NCI-H2029 treated with DMSO at 0.1 percent for 48 hours (cell line): ENCODE measurements around the gene HOXB4.

Experiments
- DNase-seq: peaks from one replicate; lab custom pipeline; 2025; lab: John Stamatoyannopoulos, UW

Gene HOXB4

DNA sequence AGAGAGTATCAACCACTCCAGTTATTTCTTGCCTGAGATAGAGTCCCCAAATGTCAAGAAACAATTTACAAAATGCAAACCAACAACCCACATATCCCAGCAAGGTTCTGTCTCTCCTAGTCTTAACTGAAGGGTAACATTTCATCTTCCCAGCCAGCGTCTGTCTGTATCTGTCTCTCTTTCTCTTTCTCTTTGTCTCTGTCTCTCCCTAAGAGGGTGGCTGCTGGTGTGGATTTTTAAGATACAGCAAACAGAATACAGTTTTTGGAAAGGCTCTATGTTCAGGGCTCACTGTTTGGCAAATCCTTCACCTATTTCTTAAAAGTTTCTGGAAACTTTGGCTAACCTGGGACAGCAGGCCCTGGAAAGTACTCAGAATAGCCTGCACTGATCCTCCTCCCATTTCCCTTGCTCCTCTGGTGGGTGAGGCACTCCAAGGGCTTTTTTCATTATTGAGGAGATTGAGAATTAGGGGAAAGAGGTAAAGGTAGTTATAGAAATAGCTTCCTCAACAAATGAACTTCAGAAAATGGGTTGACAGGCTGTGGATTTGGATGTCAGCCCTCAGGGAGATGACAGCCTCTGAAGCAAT, 6.2 kb downstream of the HOXB4 start:
- DNase-seq, result no peak

DNA sequence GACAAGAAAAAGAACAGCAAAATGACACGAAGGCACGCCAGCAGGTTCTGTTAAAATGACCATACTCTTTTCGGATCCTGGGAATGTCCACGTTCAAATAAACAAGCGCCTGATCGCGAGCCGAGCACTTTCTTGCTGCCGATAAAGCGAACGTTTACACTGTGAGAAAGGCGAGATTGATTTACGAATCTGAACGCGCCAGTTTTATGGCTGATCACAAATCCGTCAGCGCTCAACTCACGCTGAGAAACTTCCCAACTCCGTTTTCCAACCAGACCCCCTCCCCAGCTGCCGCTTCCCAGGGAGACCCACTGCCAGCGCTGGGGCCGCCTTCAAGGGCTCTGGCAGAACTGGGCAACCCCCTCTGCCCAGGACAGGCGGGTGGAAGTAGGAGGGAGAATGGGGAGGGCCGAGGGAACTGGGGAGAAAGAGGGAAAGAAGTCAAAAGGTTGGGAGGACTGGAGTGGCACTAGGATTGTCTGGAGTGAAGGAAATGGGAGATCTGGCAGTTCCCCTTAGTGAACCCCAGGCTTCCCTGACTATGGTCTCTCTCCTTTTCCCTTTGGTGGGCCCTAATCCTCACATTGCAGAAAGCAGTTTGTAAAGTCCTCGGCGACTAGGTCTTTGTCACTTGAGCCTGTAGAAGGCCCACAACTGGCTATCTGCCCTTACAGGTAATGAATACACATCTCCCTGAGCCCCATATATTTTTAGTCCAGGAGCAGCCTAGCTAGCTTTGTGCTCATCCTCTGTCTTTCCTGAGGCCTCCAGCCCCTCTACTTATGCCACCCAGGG, 6.9 kb downstream of the HOXB4 start:
- DNase-seq, result peak; percentile 54

DNA sequence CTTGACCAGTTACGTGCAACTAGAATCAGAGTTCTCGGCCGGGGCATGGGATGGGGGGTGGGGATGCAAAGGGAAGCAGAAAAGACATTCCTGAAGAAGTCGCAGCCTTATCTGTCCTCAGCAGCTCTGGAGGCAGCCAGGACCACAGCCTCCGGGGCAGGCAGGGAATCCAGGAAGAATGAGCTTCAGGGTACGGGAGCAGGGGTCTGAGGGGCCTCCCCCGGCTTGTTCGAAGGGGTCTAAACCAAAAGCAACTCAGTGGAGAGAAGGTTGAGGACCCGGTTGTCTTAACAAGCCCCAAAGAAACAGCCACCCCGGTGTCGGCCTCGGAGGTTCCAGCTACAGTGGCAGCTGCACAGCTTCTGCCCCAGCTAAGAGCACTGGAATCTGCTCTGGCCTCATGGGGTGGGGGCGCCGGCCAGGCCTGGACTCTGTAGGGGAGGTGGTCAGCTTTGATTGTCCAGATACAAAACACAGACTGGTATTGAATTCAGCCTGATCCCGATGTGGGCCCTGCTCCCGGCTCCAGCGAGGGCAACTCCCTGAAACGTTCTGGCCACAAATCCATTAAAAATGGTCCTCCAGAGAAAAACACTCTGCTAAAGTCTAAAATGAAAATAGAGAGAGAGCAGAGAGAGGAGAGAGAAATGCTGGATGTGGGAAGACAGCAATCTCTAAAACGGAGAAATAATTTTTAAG, 7.7 kb downstream of the HOXB4 start:
- DNase-seq, result no peak

DNA sequence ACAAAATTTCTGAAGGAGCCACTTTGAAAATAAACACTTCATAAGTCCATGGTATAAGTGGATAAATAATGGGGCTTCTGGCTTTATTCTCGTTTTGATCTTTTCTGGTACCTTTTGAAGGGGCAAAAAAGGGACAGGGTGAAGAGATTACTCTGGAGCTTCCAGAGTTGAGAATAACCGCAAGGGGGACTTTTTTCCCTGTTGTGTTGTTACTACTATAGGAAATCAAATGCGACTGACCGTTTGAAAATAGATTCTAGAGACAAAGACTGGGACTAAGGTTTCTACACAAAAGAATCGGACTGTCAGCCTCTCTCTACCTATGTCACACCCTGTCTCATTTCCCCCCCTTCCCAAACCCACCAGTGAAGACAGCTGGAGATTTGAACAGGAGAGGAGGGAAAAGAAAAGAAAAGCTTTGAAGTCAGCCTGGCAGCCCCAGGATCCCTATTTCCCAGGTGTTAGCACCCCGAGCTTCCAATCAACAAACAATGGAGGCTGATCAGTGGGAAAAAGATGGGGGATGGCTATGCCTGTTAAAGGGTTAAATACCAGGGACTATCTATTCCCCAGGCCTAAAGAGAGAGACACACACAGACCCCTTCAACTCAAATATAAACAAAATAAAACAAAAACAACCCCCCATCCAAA, 8.4 kb downstream of the HOXB4 start:
- DNase-seq, result peak; percentile 40

DNA sequence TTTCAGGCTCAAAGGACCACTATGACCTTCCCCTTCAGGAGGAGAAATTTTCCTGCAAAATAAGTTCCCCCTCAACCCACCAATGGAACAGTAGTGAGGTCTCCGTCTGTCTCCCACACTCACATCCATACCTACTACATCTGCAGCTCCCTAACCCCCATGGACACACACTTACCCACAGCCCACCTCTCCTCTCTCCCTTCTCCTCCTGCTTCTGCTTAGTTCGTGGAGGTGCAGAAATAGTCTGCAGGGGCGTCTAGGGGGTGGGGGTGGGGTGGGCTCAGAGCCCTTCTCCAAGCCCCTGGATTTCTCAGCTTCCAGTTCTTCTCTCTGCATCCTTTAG, 8.9 kb downstream of the HOXB4 start:
- no peak for DNase-seq

DNA sequence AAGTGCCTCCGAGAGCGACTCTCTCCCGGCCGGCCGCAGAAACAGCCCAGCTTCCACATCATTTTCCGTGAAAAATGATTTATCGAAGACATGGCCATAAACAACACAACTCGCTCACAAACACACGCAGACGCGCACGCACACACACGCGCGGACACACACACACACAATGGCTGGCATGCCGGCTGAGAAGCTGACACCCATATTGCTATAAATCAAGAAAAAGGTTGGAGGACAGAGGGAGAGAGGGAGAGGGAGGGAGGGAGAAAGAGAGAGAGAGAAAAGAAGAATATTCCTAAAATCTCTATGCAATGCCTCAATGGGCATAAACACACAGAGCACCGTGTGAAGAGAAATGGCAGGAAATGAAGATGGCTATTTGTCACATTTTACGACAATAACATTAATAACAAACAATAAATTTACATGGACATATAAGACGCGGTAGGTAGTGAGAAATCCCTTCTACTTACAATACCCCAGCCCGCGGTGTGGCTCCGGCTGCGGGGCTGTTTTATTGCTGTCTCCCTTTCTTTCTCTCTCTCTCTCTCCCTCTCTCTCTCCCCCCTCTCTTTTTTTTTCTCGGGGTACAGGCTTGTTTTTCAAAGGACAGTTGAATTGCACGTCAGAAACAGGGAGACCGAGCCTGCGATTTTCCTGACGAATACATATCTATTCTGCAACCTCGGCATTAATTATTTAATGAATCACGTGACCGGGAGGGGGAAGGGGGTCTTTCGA, 9.5 kb downstream of the HOXB4 start:
- DNase-seq, result no peak

DNA sequence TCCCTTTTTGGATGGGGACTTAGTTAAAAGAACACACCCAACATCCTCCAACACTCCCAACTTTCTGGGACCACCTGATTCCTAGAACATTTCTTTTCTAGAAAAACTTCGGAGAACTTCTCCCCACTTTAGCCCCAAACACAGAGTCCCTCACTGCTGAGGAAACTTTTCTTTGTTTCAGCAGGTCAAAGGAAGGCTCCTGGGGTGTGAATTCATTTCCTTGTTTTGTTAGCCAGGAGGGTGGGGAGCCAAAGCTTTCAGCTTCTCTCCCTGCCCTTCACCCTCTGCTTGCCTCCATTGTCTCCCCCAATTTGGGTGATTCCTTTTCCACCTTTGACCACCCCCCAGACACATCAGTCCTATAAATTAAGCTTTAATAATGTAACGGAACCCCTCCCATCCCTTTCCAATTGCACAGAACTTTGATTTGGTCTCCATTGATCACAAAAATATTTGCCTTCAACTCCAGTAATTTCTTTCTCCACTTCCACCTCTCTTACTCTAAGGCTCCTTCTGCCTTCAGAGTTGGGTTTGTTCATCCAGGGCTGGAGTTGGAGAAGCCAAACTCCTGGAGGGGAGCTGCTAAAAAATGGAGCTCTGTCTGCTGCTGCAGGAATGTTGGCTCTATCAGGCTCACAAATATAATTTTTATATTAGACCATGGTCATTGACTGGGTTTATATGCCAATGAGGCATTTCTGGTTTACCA, 10.3 kb downstream of the HOXB4 start:
- no peak for DNase-seq

DNA sequence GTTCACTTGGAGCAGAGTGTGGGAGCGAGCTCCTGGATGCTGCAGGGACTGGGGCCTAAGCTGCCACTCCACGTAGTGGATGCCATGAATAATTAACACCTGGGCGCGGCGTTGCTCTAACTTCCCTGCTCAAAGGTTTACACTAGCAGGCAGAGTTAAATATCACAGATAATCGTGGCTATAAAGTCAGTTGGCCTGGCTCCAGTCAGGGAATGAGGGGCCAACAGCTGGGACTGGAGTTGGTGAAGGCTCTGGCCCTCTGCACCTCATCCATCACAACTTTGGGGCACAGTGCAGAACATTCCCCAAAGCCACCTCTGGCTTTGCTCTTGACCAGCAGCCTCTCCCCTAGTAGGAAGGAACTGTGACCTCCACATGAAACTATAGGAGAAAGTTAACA, 10.9 kb downstream of the HOXB4 start:
- no peak for DNase-seq

DNA sequence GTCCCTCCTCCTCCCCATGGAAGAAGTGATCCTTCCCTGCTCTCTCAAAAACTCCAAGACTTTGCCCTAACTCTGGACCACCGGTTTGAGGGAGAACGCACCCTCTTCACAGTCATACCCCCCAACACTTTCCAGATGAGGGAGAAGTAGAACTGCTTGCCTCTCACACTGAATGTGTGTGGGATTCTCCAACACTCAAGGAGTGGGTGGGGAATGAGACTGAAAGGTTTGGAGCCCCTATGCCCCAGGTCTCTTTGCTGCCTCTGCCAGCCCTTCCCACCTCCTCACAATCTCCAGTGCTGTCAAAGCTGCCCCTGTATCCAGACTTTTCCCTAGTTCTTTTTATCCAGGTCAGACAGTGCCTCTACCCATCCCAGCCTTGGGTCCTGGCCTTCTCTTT, 11.4 kb downstream of the HOXB4 start:
- DNase-seq, result no peak

DNA sequence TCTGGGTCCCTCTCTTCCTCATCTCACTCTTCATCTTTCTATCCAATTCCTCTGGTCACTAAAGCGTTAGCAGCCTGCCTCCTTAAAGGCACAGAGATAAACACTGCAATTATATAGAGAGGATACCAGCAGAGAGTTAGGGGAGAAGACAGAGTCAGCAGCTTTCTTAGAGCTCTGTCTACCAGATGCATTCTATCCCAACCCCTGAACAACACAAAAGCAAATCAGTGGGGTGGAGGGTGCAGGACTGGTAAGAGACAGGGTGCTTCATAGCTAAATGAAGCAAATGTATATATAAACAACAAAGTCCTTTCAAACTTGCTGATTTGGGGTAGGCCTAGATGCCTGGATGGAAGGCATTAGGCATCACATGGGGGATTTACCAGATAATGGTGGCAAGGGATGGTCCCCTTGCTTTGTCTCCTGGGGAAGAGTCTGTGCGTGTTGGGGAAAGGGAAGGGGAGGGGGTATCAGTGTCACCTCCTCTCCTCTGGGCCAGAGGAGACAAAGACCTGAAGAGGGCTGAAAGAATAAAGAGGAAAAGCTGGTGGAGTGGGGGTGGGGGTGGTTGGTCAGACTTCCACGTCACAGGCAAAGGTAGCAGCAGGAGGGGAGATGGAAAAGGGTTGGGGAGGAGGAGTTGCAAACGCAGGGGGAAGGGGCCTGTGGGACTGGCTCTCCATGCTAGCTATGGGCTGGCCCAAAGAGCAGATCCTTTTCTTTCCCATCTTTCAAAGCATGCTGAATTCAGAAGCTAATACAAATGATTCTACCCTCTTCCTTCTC, 12.0 kb downstream of the HOXB4 start:
- no peak for DNase-seq

DNA sequence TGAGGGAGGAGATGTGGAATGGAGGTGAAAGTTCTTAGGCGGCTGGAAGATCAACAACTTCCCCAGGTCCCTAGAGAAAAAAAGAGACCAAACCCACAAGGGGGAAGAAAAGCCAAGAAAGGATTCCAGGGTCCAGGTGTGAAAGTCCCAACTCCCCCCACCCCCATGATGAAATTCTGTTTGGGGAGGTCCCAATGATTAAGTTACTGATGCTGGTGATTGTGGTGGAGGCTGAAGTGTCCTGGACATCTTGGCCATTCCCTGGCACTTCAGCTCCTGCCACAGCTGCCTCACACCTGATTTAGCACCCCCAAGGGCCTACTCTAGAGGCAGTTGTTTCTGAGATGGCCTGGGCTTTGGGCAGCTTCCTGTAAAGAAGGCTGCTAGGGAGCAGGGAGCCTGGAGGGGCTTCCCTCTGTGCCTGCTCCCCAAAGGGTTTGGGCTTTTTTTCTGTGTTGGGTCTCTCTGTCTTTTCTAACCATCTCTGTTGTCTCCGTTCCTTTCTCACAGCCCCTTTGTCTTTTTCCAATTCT, 13.1 kb downstream of the HOXB4 start:
- DNase-seq, result no peak

DNA sequence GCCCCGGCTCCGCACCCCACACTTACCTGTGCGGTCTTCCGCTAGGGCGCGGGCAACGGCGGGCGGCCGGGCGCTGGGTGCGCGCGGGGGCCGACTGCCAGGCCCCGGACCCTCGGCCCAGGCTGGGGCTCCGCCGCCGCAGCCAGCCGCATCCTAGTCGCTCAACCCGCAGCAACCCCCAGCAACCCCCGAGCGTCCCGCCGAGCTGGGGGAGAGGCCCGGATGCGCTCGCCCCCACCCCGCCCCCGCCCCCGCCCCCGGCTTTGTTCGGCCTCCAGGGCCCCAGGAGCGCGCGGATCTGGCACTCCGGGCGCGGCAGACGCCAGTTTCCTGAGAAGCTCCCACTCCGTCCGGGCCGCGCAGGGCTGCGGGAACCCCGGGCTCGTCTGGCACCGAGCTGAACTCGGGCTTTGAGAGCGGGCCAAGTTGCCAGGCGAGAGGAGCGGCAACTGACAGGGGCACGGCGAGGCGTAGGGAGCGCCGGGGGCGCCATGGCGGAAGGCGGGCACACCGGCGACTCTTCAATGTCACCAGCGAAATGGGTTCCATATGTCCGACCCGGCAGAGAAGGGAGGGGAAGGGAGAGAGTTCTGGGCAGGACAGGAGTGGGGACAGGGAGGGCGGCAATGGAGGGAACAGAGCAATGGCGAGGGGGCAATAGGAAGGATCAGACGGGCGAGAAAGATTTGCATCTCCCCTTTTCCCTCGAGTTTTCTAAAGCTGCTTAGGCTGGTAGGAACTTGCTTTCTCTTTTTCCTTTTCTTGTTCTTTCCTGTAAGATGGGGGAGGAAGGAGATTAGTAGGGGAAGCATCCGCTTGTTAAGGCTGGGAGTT, 13.7 kb downstream of the HOXB4 start:
- DNase-seq, result no peak

DNA sequence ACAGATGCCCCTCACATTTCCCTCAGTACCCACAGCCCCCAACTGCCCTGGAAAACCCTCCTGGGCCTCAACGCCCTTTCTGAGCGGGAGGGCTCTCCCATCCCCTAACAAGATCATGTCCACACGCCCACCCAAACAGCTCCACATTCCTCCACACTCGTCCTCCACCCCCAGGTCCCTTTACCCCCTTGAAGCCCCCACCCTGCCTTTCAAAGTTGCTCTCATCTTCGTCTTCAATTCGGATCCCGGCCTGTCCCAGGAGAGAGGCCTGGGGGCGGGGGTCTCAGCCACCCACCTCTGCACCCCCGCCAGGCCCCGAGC, 14.3 kb downstream of the HOXB4 start:
- DNase-seq, result no peak

DNA sequence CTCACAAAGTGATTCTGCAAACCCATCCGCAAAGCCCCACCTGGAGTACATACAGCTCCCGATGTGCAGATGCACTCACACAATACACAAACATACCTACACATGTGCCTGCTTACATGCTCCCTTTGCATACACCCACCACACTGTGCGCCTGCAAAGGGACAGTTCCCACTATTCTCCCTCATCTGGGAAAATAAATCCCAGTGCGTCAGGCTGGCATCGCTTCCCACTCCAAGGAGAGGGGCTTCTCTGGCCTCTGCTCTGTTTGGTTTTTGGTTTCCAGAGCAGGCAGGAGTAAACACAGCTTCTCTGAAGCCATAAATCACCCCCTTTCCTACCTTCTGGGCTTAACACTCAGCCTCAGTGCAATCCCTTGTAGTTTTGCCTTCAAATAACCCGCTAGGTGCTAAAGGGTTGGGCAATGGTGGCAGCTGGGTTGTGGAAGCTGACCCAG, 14.7 kb downstream of the HOXB4 start:
- DNase-seq, result no peak

DNA sequence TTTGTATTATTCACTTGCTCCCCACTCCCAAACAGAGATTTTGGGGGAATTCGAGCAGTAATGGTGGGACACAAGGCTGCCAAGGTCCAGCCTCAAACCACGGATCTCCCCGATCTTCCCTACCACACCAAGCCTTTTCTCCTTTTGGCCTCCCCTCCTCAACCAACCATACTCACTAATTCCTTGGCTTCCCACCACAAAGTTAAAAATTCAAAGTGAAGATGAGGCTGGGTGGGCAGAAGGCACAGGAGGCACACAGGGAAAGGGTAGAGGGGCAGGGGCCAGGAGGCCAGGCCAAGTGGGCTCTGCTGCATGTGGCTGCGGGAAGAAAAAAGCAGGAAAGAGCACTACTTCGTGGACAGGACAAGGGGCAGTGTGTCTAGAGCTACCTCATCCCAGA, 15.2 kb downstream of the HOXB4 start:
- DNase-seq, result no peak

DNA sequence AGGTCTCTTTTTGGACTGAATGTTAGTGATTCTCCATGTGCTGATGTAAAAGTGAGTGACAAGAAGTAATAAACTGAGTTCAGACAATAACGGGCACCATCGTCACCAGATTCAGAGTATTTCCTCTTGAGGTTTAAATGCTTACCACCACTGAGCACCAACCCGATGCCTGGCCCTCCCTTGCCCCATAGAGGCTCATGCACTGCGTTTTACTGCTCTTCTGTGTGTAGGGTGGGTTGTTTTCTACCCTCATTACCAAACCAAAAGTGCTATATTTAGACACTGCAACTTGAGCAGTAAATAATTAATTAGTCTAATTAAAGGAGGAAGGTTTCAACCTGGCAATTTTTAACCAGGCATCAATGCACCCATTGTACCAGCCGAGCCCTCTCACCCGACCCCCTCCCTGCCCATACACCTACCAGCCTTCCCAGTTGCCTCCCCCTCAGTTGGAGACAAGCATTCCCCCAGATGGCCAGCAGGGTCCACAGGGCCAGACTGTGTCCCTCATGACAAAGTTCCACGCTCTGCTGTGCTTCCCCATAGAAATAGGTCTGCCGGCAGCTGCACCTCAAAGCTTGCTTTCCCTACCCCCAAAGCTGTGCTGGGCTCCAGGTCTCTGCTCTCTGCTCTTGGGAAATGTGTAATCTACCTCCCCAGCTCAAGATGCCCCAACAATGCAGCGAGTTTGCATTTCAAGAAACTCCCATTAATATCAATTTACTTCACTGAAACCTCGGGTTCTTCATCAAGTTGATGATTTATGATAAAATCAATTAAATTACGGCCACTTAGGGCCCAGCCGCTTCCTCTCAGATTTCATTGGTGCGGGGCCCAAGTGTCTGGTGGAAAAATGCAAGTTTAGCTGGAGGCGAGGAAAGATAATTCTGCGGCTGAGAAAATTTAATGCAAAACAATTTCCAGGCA, 16.0 kb downstream of the HOXB4 start:
- no peak for DNase-seq

DNA sequence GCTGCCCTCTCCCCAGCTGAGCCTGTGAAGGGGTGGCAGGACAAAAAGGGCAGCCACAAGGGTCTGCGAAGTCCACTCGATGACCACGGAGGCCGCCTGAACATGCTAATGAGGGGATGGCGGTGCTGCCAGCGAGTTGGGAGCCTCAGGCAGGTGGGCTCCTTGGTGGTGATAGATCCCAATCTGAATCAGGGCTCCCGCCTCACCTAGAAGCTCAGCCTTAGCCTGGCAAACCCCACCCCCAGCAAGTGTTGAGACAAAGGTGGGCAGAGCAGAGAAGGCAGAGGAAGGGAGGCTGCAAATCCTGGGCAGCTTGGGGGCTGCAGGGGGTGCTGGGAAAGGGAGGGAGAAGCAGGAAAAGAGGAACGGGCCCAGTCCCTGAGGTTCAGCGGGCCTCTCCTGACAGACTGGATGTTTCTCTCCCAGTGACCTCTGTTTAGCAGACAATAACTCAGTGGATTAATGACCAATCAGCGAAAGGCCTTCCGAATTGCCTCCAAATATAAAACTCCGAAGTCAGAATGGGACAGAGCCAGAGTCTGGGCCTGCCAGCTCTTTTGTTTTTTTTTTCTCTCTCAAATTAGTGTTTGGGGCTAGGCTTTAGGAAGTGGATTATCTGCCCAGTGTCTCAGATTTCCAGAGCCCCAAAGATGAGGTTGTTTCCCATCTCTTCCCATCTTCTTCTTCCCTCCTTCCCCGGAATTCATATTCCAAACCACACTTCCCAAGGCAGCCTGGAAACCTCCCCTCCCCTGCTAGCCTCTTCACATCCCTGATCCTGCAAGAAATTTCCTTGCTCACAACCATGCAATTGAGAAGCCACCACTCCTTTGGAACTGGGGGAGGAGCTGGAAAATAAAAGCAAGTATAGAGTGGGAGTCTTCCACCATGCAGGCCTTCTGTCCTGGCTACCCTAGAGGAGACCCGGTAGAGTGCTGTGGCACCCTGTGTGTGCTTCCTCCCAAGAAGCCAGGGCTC, 18.0 kb downstream of the HOXB4 start:
- DNase-seq, result no peak
